Activated CD8-positive, alpha-beta memory T cell treated with anti-CD3 and anti-CD28 coated beads, Interleukin-2, amount 50 U/mL, for 1 hour (primary cell): Measurements from ENCODE around the gene CYTL1.
"Not testable (repeated sequence)": the region's sequence is repeated elsewhere in the genome, so short reads cannot be mapped to it uniquely, and the experiment has no call there.

ENCODE experiments used
- DNase-seq: peaks from one replicate; pipeline ENCODE4 v3.0.0-alpha.2; 2020; ENCODE audit errors: extremely low read depth

CYTL1 gene

GRCh38 chr4:5019274-5019673, at the start of gene CYTL1:
Gene CYTL1, minus strand, starts transcription at chr4:5019458. Its CDS starts 13 bp downstream, at chr4:5019445.
- no peak for DNase-seq

GRCh38 chr4:5067908-5068307, 48.6 kb upstream of the CYTL1 start:
- DNase-seq = no peak

- DNase-seq = not testable (repeated sequence)
Measured at GRCh38 chr4:5066968-5067367, 47.7 kb upstream of the CYTL1 start.

- DNase-seq = no peak
Measured at GRCh38 chr4:5066101-5066500, 46.8 kb upstream of the CYTL1 start.

GRCh38 chr4:5055411-5055810, 36.2 kb upstream of the CYTL1 start:
- DNase-seq = no peak

- DNase-seq = no peak
Measured at GRCh38 chr4:5054532-5054931, 35.3 kb upstream of the CYTL1 start.

- no peak for DNase-seq
Measured at GRCh38 chr4:5052726-5053425, 33.6 kb upstream of the CYTL1 start.

- no peak for DNase-seq
Measured at GRCh38 chr4:5052204-5052702, 33.0 kb upstream of the CYTL1 start.

GRCh38 chr4:5051278-5052203, 32.3 kb upstream of the CYTL1 start, which contains the start of gene STK32B:
Gene STK32B, plus strand, starts transcription at chr4:5051480.
- DNase-seq = no peak

GRCh38 chr4:5050520-5051277, 31.4 kb upstream of the CYTL1 start:
- no peak for DNase-seq

GRCh38 chr4:5048721-5049120, 29.5 kb upstream of the CYTL1 start:
- no peak for DNase-seq

GRCh38 chr4:5045097-5045496, 25.8 kb upstream of the CYTL1 start:
- no peak for DNase-seq

GRCh38 chr4:5044341-5044740, 25.1 kb upstream of the CYTL1 start:
- DNase-seq = no peak

GRCh38 chr4:5043579-5043978, 24.3 kb upstream of the CYTL1 start:
- DNase-seq = no peak

- no peak for DNase-seq
Measured at GRCh38 chr4:5041699-5042098, 22.4 kb upstream of the CYTL1 start.

- no peak for DNase-seq
Measured at GRCh38 chr4:5040856-5041620, 21.8 kb upstream of the CYTL1 start.

- no peak for DNase-seq
Measured at GRCh38 chr4:5039800-5040199, 20.5 kb upstream of the CYTL1 start.

GRCh38 chr4:5037553-5038551, 18.6 kb upstream of the CYTL1 start:
- DNase-seq = no peak

GRCh38 chr4:5036239-5036638, 17.0 kb upstream of the CYTL1 start:
- DNase-seq = no peak

- DNase-seq = no peak
Measured at GRCh38 chr4:5034206-5034605, 14.9 kb upstream of the CYTL1 start.
